ENCODE measurements around the gene C19orf33.
"Not testable (repeated sequence)": the region's sequence is repeated elsewhere in the genome, so short reads cannot be mapped to it uniquely, and the experiment has no call there.

The C19orf33 gene

DNA sequence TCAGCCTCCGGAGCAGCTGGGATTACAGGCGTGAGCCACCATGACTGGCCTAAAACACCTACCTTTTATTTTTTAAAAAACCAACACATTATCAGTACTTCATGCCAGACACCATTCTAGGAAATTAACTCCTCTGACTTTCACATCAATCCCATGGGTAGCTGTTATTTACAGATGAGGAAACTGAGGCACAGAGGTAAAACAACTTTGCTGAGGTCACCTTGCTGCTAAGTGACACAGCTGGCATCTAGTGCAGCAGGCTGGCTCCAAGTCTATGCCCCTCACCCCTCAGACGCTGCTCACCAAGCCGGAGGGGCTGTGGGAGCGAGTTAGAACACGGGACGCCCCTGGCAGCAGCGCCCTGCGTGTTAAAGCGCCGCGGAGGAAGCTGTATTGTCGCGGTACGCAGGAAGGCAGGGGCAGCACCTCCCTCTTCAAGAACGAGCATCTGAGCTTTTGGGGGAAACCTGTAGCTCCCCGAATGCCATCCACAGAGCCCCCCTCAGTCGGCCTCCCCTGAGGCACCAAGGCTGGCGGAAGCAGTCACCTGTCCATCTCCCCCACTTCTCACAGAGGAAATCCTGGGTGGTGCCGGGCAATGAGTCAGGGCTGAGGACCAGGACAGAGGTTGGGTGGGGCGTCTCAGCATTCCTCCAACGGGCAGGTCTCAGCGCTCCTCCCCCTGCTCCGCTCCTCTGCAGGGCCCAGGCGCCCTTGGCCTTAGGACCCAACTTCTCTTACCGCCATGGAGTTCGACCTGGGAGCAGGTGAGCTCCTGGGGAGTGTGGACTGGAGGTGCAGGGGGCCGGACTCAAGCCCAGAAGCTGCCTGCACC lies at the start of gene C19orf33:
TSS of gene C19orf33 (plus strand) at position 735 of the 835 bp plus-strand sequence. CDS start at position 746, 11 bp downstream.
- no peak for DNase-seq

DNA sequence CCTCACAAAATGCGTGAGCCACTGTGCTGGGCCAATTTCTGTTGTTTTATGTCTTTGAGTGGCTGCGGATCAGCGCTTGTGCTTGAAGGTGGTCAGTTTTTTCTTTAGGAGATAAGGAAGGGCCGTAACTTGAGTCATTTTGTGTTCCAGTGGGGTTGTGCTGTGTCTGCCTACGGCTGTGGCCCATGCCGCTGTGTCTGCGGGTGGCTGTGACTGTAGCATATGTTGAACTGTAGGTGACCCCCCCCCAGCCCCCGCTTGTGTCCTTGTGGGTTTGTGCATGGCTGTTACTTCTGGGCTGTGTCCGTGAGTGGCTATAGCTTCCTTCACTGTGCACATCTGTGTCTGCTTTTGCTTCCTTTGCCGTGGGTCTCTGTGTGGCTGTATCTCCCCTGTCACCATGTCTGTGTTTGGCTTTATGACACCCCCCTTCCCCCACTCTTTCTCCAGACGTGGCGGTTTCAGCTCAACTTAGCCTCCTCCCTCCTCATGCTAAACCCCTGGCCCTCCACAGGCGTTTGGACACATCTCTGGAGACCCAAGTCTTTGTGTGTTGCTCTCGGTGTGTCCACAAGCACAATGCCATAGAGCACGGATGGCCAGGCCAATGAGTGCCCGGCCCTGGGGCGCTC lies 48.6 kb upstream of the C19orf33 start:
- no peak for DNase-seq

DNA sequence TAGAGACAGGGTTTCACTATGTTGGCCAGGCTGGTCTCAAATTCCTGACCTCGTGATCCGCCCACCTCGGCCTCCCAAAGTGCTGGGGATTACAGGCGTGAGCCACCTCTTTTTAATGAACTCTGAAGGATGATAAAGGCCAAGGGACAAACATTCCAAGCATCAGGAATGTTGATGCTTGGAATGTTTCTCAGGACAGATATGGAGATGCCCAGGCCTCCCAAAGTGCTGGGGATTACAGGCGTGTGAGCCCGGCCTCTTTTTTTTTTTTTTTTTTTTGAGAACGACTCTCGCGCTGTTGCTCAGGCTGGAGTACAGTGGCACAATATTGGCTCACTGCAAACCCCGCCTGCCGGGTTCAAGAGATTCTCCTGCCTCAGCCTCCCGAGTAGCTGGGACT lies 42.1 kb upstream of the C19orf33 start:
- not testable (repeated sequence) for DNase-seq

DNA sequence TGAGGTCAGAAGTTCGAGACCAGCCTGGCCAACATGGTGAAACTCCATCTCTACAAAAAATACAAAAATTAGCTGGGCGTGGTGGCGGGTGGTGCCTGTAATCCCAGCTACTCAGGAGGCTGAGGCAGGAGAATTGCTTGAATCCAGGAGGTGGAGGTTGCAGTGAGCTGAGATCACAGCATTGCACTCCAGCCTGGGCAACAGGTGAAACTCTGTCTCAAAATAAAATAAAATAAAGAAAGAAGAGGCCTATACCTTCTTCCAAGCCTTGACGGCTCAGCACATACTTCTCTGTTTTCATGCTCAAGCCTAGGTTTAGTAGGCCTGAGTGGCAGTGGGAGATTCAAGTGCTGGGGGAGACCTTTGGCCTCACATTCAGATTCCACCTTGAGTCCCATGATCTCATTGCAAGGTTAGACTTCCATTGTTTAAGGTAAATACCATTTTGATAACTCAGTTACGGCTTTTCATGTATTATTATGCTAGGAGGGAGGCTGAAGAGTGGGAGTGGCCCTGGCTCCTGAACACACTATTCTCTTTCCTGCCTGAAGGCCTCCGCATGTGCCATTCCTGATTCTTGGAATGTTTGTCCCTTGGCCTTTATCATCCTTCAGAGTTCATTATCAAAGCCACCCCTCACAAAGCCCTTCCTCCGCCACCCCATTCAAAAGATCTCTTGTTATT lies 41.3 kb upstream of the C19orf33 start:
- no peak for DNase-seq

DNA sequence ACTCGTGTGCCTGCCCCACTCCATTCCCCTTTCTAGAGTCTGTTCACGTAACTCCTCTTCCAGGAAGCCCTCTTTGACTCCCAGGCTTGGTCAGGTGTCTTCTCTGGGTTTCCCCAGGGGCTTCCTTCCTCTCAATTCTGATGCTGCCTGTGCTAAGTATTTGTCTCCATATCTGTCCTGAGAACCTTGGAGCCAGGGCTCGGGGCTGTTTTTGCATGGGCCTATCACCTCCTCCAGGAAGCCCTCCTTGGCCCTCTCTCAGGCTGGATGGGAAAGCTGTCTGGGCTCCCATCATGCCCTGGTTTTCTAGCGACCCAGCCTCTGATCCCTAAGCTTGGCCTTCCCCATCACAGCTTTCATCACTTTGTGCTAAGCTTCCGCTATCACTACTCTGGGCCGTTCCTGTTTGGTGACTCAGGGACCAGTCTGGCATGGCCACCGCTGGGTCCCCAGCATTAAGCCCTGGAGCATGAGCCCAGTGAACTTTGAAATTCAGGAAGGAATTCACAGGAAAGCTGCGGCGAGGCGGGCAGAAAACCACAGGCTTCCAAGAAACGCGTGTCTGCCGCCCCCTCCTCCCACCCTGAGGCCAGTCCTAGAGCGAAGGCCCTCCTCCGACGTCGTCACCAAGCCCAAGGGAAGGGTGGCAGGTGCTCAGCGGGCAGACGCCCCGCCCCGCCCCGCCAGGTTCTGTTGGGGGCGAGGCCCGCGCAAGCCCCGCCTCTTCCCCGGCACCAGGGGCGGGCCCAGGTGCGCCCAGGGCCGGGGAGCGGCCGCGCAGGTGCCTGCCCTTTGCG lies 40.2 kb upstream of the C19orf33 start:
- DNase-seq, result peak; percentile 87

DNA sequence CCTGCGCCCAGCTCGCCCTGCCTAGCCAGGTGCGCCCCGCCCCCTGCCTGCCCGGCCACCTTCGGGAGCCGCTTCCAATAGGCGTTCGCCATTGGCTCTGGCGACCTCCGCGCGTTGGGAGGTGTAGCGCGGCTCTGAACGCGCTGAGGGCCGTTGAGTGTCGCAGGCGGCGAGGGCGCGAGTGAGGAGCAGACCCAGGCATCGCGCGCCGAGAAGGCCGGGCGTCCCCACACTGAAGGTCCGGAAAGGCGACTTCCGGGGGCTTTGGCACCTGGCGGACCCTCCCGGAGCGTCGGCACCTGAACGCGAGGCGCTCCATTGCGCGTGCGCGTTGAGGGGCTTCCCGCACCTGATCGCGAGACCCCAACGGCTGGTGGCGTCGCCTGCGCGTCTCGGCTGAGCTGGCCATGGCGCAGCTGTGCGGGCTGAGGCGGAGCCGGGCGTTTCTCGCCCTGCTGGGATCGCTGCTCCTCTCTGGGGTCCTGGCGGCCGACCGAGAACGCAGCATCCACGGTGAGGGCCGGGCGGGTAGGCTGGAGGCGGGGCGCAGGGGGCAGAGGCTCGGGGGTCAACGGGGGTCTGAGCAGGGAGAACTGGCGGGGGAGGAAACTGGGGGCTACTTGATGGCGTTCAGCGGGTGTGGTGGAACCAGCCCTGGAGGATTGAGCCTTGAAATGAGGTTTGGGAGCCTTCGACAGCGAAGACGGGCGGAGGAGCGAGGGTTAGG lies 39.4 kb upstream of the C19orf33 start, which contains the start of gene SPINT2:
TSS of gene SPINT2 (plus strand) at position 88 of the 727 bp plus-strand sequence. CDS start at position 408, 320 bp downstream.
- DNase-seq, result peak; percentile 64

DNA sequence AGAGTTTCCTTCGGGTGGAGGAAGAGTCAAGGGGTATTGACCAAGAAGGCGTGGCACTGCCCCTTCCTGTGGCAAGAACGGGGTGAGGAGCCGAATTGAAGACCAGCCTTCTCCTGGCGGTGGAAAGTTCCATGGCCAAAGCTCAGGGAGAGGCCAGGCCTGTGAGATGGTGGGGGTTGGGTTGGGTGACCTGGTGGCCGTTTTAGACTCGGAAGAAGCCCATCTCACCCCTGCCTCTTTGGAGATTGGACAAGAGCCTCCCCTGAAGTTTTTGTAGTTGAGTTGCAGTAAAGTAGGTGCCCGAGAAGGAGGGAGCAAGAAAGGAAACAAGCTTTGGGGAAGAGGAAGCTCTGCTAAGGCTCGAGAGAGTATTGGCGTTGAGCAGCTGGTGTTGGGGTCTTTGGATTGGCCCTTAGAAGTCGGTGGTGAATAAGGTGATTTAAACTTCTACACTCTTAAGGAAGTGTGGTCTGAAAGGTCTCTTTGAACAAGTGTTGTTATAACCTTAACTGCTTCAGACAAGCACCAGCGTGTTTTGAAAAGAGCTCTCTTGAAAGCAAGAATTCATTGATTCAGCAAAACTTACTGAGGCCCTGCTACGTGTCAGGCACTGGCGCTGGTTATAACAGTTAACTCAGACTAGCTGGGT lies 38.7 kb upstream of the C19orf33 start:
- peak; percentile 40 for DNase-seq

DNA sequence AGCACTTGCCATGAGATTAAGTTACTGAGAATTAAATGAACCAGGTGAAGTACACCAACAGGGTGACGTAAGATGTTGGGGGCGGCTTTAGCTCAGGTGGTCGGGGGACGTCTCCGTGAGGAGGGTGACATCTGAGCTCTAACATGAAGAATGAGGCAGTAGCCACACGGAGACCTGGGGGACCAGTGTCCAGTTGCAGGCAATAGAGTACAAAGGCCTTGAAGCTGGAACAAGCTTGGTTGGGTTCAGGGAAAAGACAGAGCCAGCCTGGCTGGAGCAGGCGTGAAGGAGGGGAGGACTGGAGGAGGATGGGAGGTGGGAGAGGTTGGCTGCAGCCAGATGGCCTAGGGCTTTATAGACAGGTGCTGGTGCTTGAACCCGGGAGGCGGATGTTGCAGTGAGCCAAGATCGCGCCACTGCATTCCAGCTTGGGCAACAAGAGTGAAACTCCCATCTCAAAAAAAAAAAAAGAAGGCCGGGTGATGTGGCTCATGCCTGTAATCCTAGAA lies 38.1 kb upstream of the C19orf33 start:
- no peak for DNase-seq

DNA sequence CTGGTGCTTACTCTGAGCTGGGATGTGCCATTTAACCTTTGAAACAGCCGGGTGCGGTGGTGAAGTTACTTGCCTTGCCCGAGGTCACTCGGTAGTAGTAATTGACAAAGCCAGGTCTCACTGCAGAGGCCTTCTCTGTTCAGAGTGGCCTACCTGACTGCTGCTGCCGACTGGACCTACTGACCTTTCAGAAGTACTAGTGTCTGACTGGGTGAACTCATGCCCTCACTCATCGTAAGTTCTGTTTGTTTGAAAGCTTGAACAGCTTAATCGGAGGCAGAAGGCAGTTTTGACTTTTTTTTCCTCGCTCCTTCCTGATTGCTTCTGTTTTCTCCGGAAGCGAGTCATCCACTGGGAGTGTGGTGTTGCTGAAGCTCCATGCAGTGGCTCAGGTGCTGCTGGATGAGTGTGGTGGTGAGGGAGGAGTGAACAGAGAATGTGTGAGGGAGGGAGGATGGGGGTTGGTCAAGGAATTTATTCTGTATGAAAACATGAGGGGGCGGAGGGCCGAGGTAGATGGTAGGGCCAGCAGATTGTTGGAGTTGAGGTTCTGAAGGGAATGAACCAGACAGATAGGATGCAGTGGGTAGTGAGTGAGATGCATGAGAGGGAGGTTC lies 37.0 kb upstream of the C19orf33 start:
- DNase-seq, result no peak

DNA sequence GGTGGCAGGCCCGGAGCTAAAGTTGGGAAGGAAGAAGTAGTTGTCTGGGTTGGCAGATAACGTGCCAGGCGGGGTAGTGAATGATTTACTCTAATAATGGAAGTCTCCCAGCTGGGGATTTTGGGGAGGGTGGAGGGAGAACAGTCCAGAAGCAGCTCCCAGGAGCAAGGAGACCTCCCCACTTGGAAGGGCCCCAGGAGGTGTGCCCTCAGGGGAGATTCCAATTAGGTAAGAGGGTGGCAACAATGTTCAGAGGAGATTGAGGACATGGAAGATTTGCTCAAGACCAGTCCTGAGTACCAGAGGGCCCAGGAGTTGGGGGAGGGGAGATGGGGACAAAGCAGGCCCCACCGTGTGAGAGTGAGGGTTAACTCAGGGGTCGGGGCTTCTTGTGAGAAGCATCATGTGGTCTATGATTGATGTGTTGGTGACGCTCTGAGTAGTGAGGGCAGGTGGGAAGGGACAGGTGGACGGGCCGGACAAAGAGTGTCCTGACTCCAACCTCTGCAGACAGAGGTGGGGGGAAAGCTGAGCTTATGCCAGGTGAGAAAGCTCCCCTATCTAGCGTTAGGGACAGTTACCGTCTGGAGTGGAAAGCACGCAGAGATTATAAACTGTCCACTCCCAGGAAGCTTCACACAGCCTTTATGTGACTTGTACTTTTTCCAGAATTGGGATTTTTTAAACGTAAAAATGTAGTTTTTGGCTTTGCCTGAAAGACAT lies 36.1 kb upstream of the C19orf33 start:
- DNase-seq, result no peak

DNA sequence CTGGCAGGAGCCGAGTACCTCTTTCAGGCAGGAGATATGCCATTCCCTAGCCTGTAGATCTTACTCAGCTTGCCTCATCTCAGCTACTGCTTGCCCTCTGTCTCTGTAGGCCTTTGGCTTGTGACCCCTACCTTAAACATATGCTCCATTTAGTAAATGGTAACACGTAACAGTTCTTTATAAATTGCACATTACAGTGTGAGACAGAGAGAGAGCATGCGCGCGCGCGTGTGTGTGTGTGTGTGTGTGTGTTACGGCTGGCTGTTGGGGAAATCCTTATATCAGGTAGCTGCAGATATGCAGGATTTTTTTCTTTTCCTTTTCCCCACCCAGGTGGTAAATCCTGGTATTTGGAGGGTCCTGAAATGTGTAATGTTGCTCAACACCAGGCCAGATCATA lies 35.5 kb upstream of the C19orf33 start:
- no peak for DNase-seq

DNA sequence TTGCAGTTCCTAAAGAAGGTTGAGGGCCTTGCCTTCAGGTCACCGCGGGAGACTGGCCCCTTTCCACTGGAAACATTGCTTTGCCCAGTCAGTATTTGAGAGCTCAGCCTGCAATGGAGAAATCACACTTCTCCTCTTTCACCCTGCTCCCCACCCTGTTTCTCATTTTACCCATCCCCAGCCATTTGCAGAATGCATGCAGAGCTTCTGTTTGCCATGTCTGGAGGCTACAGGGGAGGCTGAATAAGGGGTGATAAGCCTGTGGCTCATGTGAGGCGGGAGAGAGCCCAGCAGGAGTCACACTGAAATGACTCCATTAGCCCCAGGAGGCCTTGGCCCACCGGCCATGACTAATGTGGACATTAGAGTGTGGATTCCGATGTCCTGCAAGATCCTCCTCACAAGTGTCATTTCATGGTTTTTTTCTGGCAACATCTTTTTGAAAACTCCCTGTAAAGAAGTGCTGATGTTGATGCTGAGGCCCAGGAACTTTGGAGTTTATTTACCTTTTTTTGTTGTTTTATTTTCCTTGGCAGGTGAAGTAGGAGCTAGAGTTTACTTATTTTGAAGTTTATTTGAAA lies 33.4 kb upstream of the C19orf33 start:
- DNase-seq, result no peak

DNA sequence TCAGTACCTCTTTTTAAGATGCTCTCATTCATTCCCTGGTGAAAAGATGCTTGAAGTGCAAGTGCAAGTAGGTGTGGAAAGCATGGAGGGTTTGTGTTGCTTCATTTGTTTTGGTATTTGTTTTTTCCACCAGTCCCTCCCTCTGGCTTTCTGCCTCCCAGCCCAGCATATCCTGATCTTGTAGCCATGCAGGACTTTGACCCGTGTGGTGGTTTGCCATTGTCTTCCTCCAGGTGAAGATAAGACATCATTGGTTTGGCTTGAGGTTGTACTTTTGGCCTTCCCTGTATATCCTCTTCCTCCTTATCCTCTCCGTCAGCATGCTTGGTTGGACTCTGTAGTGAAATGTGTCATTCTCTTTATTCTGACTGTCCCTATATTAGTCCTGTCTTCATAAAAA lies 30.6 kb upstream of the C19orf33 start:
- DNase-seq, result no peak

DNA sequence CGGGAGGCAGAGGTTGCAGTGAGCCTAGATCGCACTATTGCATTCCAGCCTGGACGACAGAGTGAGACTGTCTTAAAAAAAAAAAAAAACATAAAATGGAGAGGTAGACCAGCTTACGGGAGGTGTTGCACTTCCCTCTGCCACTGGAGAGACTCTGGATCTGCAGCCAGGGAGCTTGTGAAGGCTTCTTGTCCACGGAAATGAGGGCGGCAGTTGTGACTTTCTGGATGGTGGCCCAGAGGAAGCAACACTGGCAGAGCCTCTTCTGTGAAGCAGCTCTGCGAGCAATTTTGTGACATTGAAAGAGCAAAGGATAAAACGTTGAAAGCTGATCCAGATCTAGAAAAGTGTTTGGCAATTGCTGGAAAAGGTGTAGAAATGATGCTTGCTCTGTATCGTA lies 29.3 kb upstream of the C19orf33 start:
- no peak for DNase-seq

DNA sequence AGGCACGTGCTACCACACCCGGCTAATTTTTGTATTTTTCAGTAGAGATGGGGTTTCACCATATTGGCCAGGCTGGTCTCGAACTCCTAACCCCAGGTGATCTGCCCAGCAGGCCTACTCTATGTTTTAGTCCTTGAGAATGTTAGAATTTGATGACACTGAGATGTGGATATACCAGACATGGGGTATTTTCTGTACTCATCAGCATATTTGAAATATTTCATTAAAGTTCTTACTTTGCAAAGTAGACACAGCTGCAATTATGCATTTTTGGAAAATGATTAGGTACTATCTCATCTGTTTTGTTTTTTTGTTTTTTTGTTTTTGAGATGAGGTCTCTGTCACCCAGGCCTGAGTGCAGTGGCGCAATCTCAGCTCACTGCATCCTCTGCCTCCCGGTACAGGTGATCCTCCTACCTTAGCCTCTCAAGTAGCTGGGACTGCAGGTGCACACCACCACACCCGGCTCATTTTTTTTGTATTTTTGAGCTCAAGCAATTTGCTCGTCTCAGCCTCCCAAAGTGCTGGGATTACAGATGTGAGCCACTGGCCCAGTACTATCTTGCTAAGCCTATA lies 27.0 kb upstream of the C19orf33 start:
- DNase-seq, result no peak

DNA sequence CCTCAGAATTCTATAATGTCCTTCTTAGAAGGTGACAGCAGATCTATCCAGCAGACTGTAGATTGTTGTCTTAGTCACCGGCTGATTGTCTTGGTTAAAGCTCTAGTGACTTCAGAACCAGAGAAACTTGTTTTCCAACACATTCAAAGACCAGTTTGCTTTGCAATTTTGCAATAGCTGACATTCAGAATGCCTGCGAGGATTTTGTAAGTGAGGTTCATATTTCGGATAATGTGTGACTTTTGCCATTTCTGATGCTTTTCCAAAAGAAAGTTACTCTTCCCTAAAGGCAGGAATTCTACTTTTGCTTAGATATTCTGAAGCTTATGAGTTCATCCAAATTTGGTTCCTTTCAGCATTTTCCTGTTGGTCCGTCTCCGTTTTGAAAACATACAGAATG lies 26.5 kb upstream of the C19orf33 start:
- no peak for DNase-seq

DNA sequence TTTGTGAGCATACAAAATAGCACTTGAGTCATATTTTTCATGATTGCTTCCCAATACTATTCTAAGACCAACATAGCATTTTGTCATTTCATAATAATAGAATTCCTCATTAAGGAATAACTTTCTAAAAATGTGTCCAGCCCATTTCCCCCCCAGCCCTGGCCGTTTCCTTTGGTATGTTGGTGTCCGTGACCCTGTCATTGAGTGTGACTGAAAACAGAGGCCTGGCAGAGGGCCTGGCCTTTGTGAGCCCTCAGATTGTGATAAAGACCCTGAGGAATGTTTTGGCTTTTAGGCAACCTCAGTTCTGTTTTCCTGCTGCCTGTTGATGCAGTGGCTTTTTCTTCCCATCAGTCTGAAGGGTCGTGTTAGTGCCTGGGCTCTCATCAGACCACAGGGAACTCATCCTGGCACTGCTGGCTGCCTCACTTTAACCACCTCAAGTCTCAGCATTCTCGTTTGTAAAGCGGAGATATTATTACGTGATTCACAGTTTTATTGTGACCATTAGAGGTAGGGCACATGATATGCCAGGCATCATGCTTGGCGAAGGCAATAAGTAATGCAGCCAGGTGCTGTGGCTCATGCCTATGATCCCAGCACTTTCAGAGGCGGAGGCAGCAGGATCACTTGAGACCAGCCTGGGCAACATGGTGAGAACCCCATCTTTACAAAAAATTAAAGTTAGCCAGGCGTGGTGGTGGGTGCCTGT lies 25.9 kb upstream of the C19orf33 start:
- no peak for DNase-seq

DNA sequence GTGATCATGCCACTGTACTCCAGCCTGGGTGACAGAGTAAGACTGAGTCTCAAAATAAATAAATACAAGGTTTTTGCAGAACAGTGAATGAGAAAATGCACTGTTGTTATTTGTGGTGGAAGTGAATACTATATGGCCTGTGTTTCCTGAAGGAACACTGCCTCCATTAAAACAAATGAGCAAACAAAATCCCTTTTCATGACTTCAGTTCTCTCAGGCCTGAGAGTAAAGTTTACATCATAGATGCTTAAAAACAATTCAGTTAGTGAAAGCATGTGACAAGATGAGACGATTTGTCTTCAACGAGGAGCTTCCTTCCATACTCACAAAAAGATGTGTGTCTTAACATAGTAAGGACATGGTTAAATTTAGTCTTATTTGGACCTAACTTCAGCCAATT lies 25.3 kb upstream of the C19orf33 start:
- no peak for DNase-seq
